Measurements from ENCODE around the gene ELAVL3.
"Not testable (repeated sequence)": the region's sequence is repeated elsewhere in the genome, so short reads cannot be mapped to it uniquely, and the experiment has no call there.

ELAVL3 gene

GRCh38 chr19:11458236-11458900, 22.5 kb downstream of the ELAVL3 start:
- DNase-seq = no peak

GRCh38 chr19:11457831-11458230, 23.0 kb downstream of the ELAVL3 start:
- DNase-seq = no peak

GRCh38 chr19:11457115-11457514, 23.7 kb downstream of the ELAVL3 start:
- DNase-seq = no peak

- DNase-seq = no peak
Observed at GRCh38 chr19:11456659-11457058, 24.2 kb downstream of the ELAVL3 start.

GRCh38 chr19:11455233-11455554, 25.7 kb downstream of the ELAVL3 start:
- not testable (repeated sequence) for DNase-seq

GRCh38 chr19:11453468-11454341, 27.1 kb downstream of the ELAVL3 start:
- peak; percentile 23 for DNase-seq

- no peak for DNase-seq
Observed at GRCh38 chr19:11452620-11453310, 28.1 kb downstream of the ELAVL3 start.

- no peak for DNase-seq
Observed at GRCh38 chr19:11451871-11452619, 28.8 kb downstream of the ELAVL3 start.

GRCh38 chr19:11451327-11451870, 29.4 kb downstream of the ELAVL3 start:
- no peak for DNase-seq

GRCh38 chr19:11450570-11451326, 30.1 kb downstream of the ELAVL3 start:
- no peak for DNase-seq

GRCh38 chr19:11448923-11449554, 31.8 kb downstream of the ELAVL3 start:
- DNase-seq = no peak

GRCh38 chr19:11448410-11448809, 32.4 kb downstream of the ELAVL3 start:
- no peak for DNase-seq

- no peak for DNase-seq
Observed at GRCh38 chr19:11447347-11448262, 33.2 kb downstream of the ELAVL3 start.

- DNase-seq = peak; percentile 40
Observed at GRCh38 chr19:11446652-11447301, 34.1 kb downstream of the ELAVL3 start.

- DNase-seq = no peak
Observed at GRCh38 chr19:11446271-11446651, 34.6 kb downstream of the ELAVL3 start.

GRCh38 chr19:11445141-11445540, 35.7 kb downstream of the ELAVL3 start:
- no peak for DNase-seq

GRCh38 chr19:11444059-11444458, 36.8 kb downstream of the ELAVL3 start:
- no peak for DNase-seq

GRCh38 chr19:11437955-11438354, 42.9 kb downstream of the ELAVL3 start:
- DNase-seq = no peak

- DNase-seq = no peak
Observed at GRCh38 chr19:11435833-11436313, 45.0 kb downstream of the ELAVL3 start.
